Measurements from ENCODE around the gene UTP4.

The UTP4 gene

GRCh38 chr16:69132424-69133252 is at the start of gene UTP4, which contains the start of gene CHTF8:
TSS of gene UTP4 (plus strand) at chr16:69132649. CDS start at chr16:69133460, 811 bp downstream.
TSS of gene CHTF8 (minus strand) at chr16:69132588. CDS start at chr16:69121458, 11,130 bp downstream.
- DNase-seq, result peak; percentile 96

GRCh38 chr16:69083306-69083941 is 49.0 kb upstream of the UTP4 start:
- DNase-seq, result no peak

GRCh38 chr16:69084289-69084688 is 48.2 kb upstream of the UTP4 start:
- no peak for DNase-seq

GRCh38 chr16:69085032-69085695 is 47.3 kb upstream of the UTP4 start:
- DNase-seq, result no peak

GRCh38 chr16:69087161-69087581 is 45.3 kb upstream of the UTP4 start:
- DNase-seq, result no peak

- no peak for DNase-seq
These were observed 43.8 kb upstream of the UTP4 start for GRCh38 chr16:69088684-69089083.

- DNase-seq, result peak; percentile 70
These were observed 43.1 kb upstream of the UTP4 start for GRCh38 chr16:69089091-69089910.

- no peak for DNase-seq
These were observed 38.5 kb upstream of the UTP4 start for GRCh38 chr16:69093974-69094373.

- DNase-seq, result no peak
These were observed 37.9 kb upstream of the UTP4 start for GRCh38 chr16:69094501-69094900.

GRCh38 chr16:69095193-69095592 is 37.3 kb upstream of the UTP4 start:
- no peak for DNase-seq

GRCh38 chr16:69100071-69100691 is 32.3 kb upstream of the UTP4 start:
- no peak for DNase-seq

- peak; percentile 69 for DNase-seq
These were observed 26.7 kb upstream of the UTP4 start, which contains the start of gene HAS3 for GRCh38 chr16:69105501-69106361. TSS of gene HAS3 (plus strand) at chr16:69105653. CDS start at chr16:69109396, 3,743 bp downstream.

GRCh38 chr16:69106491-69107315 is 25.7 kb upstream of the UTP4 start:
- no peak for DNase-seq

GRCh38 chr16:69107316-69107962 is 25.0 kb upstream of the UTP4 start:
- no peak for DNase-seq

- DNase-seq, result no peak
These were observed 24.2 kb upstream of the UTP4 start for GRCh38 chr16:69108064-69108904.

GRCh38 chr16:69108905-69109252 is 23.6 kb upstream of the UTP4 start:
- no peak for DNase-seq

- no peak for DNase-seq
These were observed 22.8 kb upstream of the UTP4 start for GRCh38 chr16:69109486-69110270.

GRCh38 chr16:69110406-69110805 is 22.0 kb upstream of the UTP4 start:
- no peak for DNase-seq

Measured in activated effector memory CD4-positive, alpha-beta T cell treated with anti-CD3 and anti-CD28 coated beads, Interleukin-2, amount 50 U/mL, for 16 hours (primary cell).